ENCODE results near the gene ZNF3.

DNA sequence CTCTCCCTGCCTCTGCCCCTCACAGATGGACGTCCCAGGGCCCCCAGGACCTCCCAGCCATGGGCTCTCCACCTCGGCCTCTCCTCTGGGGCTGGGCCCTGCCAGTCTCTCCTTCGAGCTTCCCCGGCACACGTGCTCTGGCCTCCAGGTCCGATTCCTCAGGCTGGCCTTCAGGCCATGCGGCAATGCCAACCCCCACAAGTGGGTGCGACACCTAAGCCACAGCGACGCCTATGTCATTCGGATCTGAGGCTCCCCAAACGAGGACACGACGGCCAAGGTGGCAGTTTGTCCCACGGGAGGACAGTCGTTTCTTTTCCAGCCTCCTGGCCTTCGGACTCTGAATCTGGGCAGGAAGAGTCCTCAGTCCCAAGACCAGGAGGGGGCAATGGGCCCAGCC is 25.1 kb upstream of the ZNF3 start:
- TF ChIP-seq EZH2 (IDR thresholded peaks at IDR 0.05; ENCODE audit: low read length), result no peak
- TF ChIP-seq, protein P1, sequence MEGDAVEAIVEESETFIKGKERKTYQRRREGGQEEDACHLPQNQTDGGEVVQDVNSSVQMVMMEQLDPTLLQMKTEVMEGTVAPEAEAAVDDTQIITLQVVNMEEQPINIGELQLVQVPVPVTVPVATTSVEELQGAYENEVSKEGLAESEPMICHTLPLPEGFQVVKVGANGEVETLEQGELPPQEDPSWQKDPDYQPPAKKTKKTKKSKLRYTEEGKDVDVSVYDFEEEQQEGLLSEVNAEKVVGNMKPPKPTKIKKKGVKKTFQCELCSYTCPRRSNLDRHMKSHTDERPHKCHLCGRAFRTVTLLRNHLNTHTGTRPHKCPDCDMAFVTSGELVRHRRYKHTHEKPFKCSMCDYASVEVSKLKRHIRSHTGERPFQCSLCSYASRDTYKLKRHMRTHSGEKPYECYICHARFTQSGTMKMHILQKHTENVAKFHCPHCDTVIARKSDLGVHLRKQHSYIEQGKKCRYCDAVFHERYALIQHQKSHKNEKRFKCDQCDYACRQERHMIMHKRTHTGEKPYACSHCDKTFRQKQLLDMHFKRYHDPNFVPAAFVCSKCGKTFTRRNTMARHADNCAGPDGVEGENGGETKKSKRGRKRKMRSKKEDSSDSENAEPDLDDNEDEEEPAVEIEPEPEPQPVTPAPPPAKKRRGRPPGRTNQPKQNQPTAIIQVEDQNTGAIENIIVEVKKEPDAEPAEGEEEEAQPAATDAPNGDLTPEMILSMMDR (optimal IDR thresholded peaks at IDR 0.05 in 1 of 3, IDR thresholded peaks at IDR 0.05 in 1 of 3, conservative IDR thresholded peaks at IDR 0.05 in 1 of 3; ENCODE audit: extremely low read depth in 1 of 3, insufficient read depth in 2 of 3, low read length in 3 of 3), result no peak

All from keratinocyte (primary cell).